Immature natural killer cell (primary cell): Measurements from ENCODE around the gene VPS72. TPM values are rescaled to one million over a fixed set of nuclear protein-coding genes. Genes with fewer than 3 reads are reported as not detected.
A peak's percentile ranks its signal among the peaks of the same experiment; 100 is the strongest.
"Not testable (repeated sequence)": the region's sequence is repeated elsewhere in the genome, so short reads cannot be mapped to it uniquely, and the experiment has no call there.

Experiments used
- DNase-seq, 3 donors: peaks; one replicate each; pipeline ENCODE4 v3.0.0; 2022; ENCODE audit warnings: mixed read lengths in 1 of 3
- H3K27ac Mint-ChIP-seq, 6 donors: one replicate each; pipeline ENCODE4 v1.8.0; 2020; ENCODE audit warnings: mixed read lengths in 6 of 6, mild to moderate bottlenecking in 5 of 6, inconsistent platforms in 4 of 6, moderate library complexity in 3 of 6
- H3K27me3 Mint-ChIP-seq, 3 donors: one replicate each; pipeline ENCODE4 v1.8.0; 2020 to 2021; ENCODE audit warnings: low read depth in 3 of 3, mild to moderate bottlenecking in 3 of 3, mixed read lengths in 3 of 3, moderate library complexity in 3 of 3, inconsistent platforms in 1 of 3
- H3K36me3 Mint-ChIP-seq, 3 donors: one replicate each; pipeline ENCODE4 v1.8.0; 2020; ENCODE audit warnings: mixed read lengths in 3 of 3, inconsistent platforms in 2 of 3, mild to moderate bottlenecking in 2 of 3
- H3K4me1 Mint-ChIP-seq, 2 donors: one replicate each; pipeline ENCODE4 v1.8.0; 2020; ENCODE audit warnings: inconsistent platforms in 2 of 2, mild to moderate bottlenecking in 2 of 2, mixed read lengths in 2 of 2, moderate library complexity in 1 of 2
- H3K4me3 Mint-ChIP-seq, 5 donors: one replicate each; pipeline ENCODE4 v1.8.0; 2020; ENCODE audit warnings: mild to moderate bottlenecking in 5 of 5, mixed read lengths in 5 of 5, inconsistent platforms in 3 of 5, moderate library complexity in 3 of 5
- H3K9me3 Mint-ChIP-seq, 6 donors: one replicate each; pipeline ENCODE4 v1.8.0; 2020; ENCODE audit warnings: mild to moderate bottlenecking in 6 of 6, mixed read lengths in 6 of 6, inconsistent platforms in 4 of 6, moderate library complexity in 3 of 6
- polyA plus RNA-seq, 3 donors: library from polyadenylated mRNA; unstranded; fragments of 300-500 nt; fragmentation: Illumina TruSeq; gene quantifications; one replicate each; pipeline ENCODE4 v1.2.3, GENCODE V29; 2021

VPS72 gene
- polyA plus RNA-seq, result 100 to 1,000 TPM in 1 of 3 donors, 10 to 100 TPM in 2; 68.7 to 102 (median 75.5) TPM

DNA sequence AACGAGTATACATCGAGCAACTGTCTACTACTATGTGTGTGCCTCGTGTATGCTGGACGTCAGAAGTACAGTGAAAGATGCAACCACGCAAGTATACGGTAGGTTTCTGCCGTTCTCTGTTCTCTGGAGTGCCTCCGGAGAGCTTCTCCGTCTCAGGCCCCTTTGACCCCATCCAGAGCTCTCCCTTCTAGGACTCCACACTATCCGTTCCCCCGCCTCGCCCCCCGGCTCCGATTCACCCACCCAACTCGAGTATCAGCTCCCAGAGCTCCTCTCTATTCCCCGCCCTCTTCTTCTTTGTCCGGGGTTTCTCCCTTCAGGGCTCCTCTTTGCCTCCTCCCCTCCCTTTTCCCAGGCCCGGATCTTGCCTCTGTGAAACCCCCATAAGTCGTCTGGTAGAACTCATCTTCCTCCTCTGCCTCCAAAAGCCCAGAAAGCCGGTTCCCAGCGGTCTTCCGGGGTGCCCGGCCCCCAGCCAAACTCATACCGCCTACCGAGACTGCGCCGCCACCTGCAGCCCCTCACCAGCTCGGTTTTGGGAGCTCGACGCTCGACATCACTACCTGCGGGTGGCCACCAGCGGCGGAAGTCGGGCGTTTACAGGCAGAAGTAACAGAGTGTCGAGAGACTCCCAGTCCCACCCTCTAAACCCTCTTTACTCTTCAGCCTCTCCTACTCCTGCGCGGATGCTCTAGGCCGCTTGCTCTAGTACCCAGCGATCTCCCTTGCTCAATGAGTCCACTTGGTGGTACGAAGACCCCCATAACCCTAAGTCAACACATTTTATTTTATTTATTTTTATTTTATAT, at the start of gene VPS72:
Gene VPS72, minus strand, starts transcription at position 561 of the 809 bp plus-strand sequence. Its CDS starts 76 bp downstream, at position 485.
- Mint-ChIP-seq H3K4me3 (peak within 1 kb of the TSS; percentile 95 to 99 (median 98)), H3K36me3 (peaks cover 5 to 10% (median 9%) of the 10 kb centered on the region in 3 donors), H3K9me3 (no peaks in the 10 kb centered on the region), H3K4me1 (peaks cover 31 to 44% of the 10 kb centered on the region in 2 donors), H3K27me3 (peaks cover 3 to 5% (median 5%) of the 10 kb centered on the region in 3 donors), H3K27ac (peak within 1 kb of the TSS; percentile 95 to 98 (median 97))
- peak; percentile 79 to 80 (median 79) for DNase-seq

GRCh38 chr1:151238467-151238739, 48.4 kb upstream of the VPS72 start:
- DNase-seq, result no peak
- Mint-ChIP-seq H3K27ac (no peak overlapping the region), H3K9me3 (no peaks in the 10 kb centered on the region), H3K27me3 (no peaks in the 10 kb centered on the region), H3K4me1 (no peaks in the 10 kb centered on the region), H3K36me3 (peaks cover 37 to 52% (median 45%) of the 10 kb centered on the region in 3 donors), H3K4me3 (no peak overlapping the region)

DNA sequence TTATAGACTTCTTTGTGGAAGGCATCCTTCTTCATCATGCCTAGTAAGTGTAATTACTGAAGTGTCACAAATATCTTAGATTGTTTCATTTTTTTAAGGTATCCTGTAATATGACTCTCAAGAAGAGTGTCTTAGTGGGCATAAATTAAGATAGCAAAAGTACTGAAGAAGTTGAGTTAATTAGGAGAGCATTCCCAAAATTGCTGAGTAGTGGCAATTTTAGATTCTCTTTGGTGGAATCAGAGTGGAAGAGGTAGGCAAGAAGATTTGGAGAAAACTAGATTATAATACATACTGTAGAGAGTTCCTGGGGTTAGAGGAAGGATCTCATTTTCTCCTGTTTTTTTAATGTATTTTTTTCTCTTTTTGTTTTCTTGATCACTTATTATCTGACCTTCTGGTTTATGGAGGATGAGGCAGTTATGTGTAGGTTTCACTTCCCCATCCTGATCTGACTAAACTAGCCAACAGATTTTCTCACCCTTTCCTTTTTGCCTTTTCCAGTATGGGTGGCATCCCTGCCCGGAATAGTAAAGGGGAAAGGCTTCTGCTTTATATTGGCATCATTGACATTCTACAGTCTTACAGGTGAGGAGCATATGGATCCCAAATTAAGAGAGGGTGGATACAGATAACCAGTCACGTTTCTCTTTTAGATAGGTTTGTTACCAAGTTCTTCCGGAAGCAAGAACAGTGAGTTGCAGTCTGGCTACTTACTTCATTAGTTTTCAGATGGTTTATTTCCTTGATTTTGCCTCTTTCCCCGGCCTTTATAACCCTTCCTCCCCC, 47.9 kb upstream of the VPS72 start:
- Mint-ChIP-seq H3K27me3 (no peaks in the 10 kb centered on the region), H3K9me3 (no peaks in the 10 kb centered on the region), H3K4me1 (no peaks in the 10 kb centered on the region), H3K4me3 (no peak overlapping the region), H3K36me3 (peaks cover 32 to 47% (median 40%) of the 10 kb centered on the region in 3 donors), H3K27ac (peak overlapping the region in 3 of 6 donors; percentile 17 to 74 (median 51))
- DNase-seq, result no peak

- Mint-ChIP-seq H3K4me3 (no peak overlapping the region), H3K27ac (peak overlapping the region in 1 of 6 donors; percentile 49), H3K36me3 (peaks cover 36 to 49% (median 39%) of the 10 kb centered on the region in 3 donors), H3K27me3 (peaks cover 0 to 2% (median 0%) of the 10 kb centered on the region in 3 donors), H3K9me3 (no peaks in the 10 kb centered on the region), H3K4me1 (no peaks in the 10 kb centered on the region)
- no peak for DNase-seq
These were observed 45.2 kb upstream of the VPS72 start for GRCh38 chr1:151235235-151235634.

- no peak overlapping the region for H3K4me3 Mint-ChIP-seq
- peaks cover 0 to 1% (median 0%) of the 10 kb centered on the region in 3 donors for H3K27me3 Mint-ChIP-seq
- peaks cover 0 to 6% (median 0%) of the 10 kb centered on the region in 3 donors for H3K36me3 Mint-ChIP-seq
- no peak overlapping the region for H3K27ac Mint-ChIP-seq
- no peak for DNase-seq
- H3K9me3 Mint-ChIP-seq, result no peaks in the 10 kb centered on the region
- H3K4me1 Mint-ChIP-seq, result peaks cover under 1 to 16% of the 10 kb centered on the region in 2 donors
These were observed 32.1 kb upstream of the VPS72 start for GRCh38 chr1:151222130-151222529.

- no peak overlapping the region for H3K27ac Mint-ChIP-seq
- peaks cover 0 to 1% (median 0%) of the 10 kb centered on the region in 3 donors for H3K27me3 Mint-ChIP-seq
- H3K36me3 Mint-ChIP-seq, result peaks cover 0 to 3% (median under 1%) of the 10 kb centered on the region in 3 donors
These were observed 31.6 kb upstream of the VPS72 start for GRCh38 chr1:151221616-151222015.

DNA sequence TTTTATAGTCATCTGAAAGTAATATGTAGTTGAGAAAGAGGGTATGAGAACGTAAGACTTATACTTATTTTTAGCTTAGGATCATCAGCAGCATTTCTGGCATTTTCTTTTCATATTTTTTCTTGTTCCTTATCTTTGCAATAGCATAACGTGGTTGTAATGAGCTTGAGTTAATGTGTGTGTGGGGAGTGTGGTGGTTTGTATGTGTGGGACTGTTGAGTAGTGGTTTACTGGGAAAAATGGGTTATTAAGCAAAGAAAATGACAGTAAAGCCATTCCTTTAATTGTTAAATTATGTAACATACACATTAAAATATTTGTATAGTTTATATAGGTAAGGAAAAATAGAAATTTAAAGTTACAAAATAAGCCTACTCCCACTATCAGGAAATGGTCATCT, 23.6 kb upstream of the VPS72 start:
- peak overlapping the region in 3 of 6 donors; percentile 9 to 55 (median 51) for H3K27ac Mint-ChIP-seq
- H3K27me3 Mint-ChIP-seq, result peaks cover 0 to 4% (median 0%) of the 10 kb centered on the region in 3 donors
- no peak for DNase-seq
- H3K9me3 Mint-ChIP-seq, result no peaks in the 10 kb centered on the region
- H3K4me1 Mint-ChIP-seq, result peaks cover 15 to 33% of the 10 kb centered on the region in 2 donors
- peaks cover 4 to 8% (median 4%) of the 10 kb centered on the region in 3 donors for H3K36me3 Mint-ChIP-seq
- no peak overlapping the region for H3K4me3 Mint-ChIP-seq

More at GRCh38 chr1:151221616-151222015, 31.6 kb upstream of the VPS72 start:
- no peaks in the 10 kb centered on the region for H3K9me3 Mint-ChIP-seq
- H3K4me1 Mint-ChIP-seq, result peaks cover 1 to 17% of the 10 kb centered on the region in 2 donors
- H3K4me3 Mint-ChIP-seq, result no peak overlapping the region
- DNase-seq, result no peak

- H3K4me1 Mint-ChIP-seq, result peaks cover 14 to 33% of the 10 kb centered on the region in 2 donors
- H3K27ac Mint-ChIP-seq, result peak overlapping the region in 4 of 6 donors; percentile 10 to 73 (median 40)
- DNase-seq, result no peak
- no peak overlapping the region for H3K4me3 Mint-ChIP-seq
- no peaks in the 10 kb centered on the region for H3K9me3 Mint-ChIP-seq
- H3K36me3 Mint-ChIP-seq, result peaks cover 4 to 8% (median 4%) of the 10 kb centered on the region in 3 donors
- H3K27me3 Mint-ChIP-seq, result peaks cover 0 to 4% (median 0%) of the 10 kb centered on the region in 3 donors
These were observed 22.1 kb upstream of the VPS72 start for GRCh38 chr1:151211972-151212705.

- DNase-seq, result no peak
- H3K27ac Mint-ChIP-seq, result no peak overlapping the region
- H3K36me3 Mint-ChIP-seq, result peaks cover 0 to 5% (median 4%) of the 10 kb centered on the region in 3 donors
- H3K4me3 Mint-ChIP-seq, result no peak overlapping the region
- H3K9me3 Mint-ChIP-seq, result no peaks in the 10 kb centered on the region
- H3K27me3 Mint-ChIP-seq, result peaks cover 0 to 4% (median 0%) of the 10 kb centered on the region in 3 donors
- peaks cover 13 to 25% of the 10 kb centered on the region in 2 donors for H3K4me1 Mint-ChIP-seq
These were observed 20.8 kb upstream of the VPS72 start for GRCh38 chr1:151210830-151211229.

DNA sequence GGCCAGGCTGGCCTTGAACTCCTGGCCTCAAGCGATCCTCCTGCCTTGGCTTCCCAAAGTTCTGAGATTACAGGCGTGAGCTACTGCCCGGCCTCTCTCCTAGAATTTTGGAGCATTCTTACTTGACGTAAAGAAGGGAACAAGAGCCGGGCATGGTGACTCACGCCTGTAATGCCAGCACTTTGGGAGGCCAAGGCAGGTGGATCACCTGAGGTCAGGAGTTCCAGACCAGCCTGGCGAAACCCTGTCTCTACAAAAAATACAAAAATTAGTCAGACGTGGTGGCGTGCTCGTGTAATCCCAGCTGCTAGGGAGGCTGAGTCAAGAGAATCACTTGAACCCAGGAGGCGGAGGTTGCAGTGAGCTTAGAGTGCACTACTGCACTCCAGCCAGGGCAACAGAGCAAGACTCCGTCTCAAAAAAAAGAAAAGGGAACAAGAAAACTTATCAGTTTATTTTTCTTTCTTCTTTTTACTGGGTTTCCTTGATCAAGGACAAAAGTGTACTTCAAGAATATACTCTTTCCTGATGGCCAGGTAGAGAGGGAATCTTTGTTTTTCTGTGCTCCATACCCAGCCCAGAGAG, 15.5 kb upstream of the VPS72 start:
- not testable (repeated sequence) for H3K36me3 Mint-ChIP-seq, H3K9me3 Mint-ChIP-seq, H3K4me3 Mint-ChIP-seq, DNase-seq, H3K27me3 Mint-ChIP-seq
- Mint-ChIP-seq H3K27ac (peak overlapping the region in 1 of 6 donors; percentile 4), H3K4me1 (peaks cover 8 to 22% of the 10 kb centered on the region in 2 donors)

- H3K4me3 Mint-ChIP-seq, result peak overlapping the region; percentile 98 to 100 (median 99)
- H3K27ac Mint-ChIP-seq, result peak overlapping the region; percentile 95 to 98 (median 97)
- H3K9me3 Mint-ChIP-seq, result no peaks in the 10 kb centered on the region
- H3K36me3 Mint-ChIP-seq, result peaks cover 0 to 4% (median 3%) of the 10 kb centered on the region in 3 donors
- DNase-seq, result no peak
- H3K27me3 Mint-ChIP-seq, result peaks cover 8 to 24% (median 10%) of the 10 kb centered on the region in 3 donors
- H3K4me1 Mint-ChIP-seq, result peaks cover 39 to 52% of the 10 kb centered on the region in 2 donors
These were observed 10.0 kb upstream of the VPS72 start for GRCh38 chr1:151199873-151200581.

DNA sequence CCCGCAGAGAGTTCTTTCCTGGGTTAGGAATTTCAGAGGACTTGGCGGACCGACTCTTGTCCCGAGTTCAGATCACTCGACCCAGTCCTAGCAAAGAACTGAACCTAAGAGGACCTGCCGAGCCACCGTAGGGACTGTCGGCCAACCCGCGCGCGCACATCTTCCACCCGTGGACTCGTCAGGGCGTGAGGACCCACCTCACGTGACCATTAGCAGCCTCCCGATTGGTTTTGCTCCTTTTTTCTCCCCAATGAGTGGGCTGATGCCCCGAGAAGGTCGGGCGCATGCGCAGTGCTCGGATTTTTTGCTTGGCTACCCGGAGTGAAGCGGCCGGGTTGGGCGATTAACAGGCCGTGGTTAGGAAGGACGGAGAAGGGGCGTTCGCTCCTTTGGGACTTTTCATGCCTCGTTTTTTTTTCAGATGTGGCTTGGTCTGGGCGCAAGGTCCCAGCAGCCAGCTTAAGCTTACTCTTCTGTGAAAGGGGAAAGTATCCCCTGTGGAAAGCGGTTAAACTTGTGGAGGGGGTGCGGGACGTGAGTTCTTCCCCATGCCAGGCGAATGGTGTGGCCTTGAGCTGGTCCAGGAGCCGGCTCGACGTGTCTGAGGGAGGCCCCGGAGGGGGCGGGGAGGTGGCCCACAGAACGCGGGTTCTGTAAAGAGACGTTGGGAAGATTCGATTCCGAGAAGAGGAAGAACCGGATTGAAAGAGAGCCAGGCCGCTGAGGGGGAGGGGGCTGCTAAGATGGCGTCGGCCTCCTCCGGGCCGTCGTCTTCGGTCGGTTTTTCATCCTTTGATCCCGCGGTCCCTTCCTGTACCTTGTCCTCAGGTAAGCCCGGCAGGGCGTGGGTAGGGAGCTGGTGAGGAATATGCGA, 8.5 kb upstream of the VPS72 start, which contains the start of gene PIP5K1A:
Gene PIP5K1A, plus strand, starts transcription at position 299 of the 874 bp plus-strand sequence. Its CDS starts 445 bp downstream, at position 744.
- Mint-ChIP-seq H3K27me3 (peaks cover 8 to 24% (median 10%) of the 10 kb centered on the region in 3 donors), H3K9me3 (no peaks in the 10 kb centered on the region), H3K36me3 (peaks cover 0 to 3% (median 0%) of the 10 kb centered on the region in 3 donors), H3K4me3 (peak within 1 kb of the TSS; percentile 98 to 100 (median 99)), H3K4me1 (peaks cover 37 to 43% of the 10 kb centered on the region in 2 donors), H3K27ac (peak within 1 kb of the TSS; percentile 95 to 98 (median 97))
- DNase-seq, result peak; percentile 98 to 99 (median 99)
